Fibroblast of lung (primary cell): ENCODE measurements around the gene KCND3. TPM values are rescaled to one million over a fixed set of nuclear protein-coding genes. Genes with fewer than 3 reads are reported as not detected.

Source experiments
- DNase-seq, 2 donors: peaks; one replicate each; pipeline versions ENCODE4 v3.0.0 to v3.0.0-alpha.2; 2010; ENCODE audit warnings: low read depth in 2 of 2
- H2AFZ ChIP-seq: 2 replicates; pipeline ENCODE4 v1.5.1; 2012; ENCODE audit warnings: low read length, control low read depth, inconsistent platforms
- H3K27ac ChIP-seq: 2 replicates; pipeline ENCODE4 v1.5.1; 2011; ENCODE audit warnings: low read length, control low read depth; ENCODE audit not compliant: insufficient read depth
- H3K27me3 ChIP-seq: 2 replicates; pipeline ENCODE4 v1.5.1; 2011; ENCODE audit warnings: mild to moderate bottlenecking, low read length; ENCODE audit not compliant: control insufficient read depth, insufficient read depth
- H3K36me3 ChIP-seq: 2 replicates; pipeline ENCODE4 v1.5.1; 2011; ENCODE audit warnings: low read length; ENCODE audit not compliant: control insufficient read depth, insufficient read depth
- H3K4me1 ChIP-seq: 2 replicates; pipeline ENCODE4 v1.5.1; 2011; ENCODE audit warnings: low read length; ENCODE audit not compliant: control insufficient read depth, insufficient read depth; ENCODE audit errors: extremely low read depth
- H3K4me2 ChIP-seq: 2 replicates; pipeline ENCODE4 v1.5.1; 2011; ENCODE audit warnings: low read length, control low read depth; ENCODE audit not compliant: insufficient read depth; ENCODE audit errors: extremely low read depth
- H3K4me3 ChIP-seq, 4 experiments: fragments of 200-600 bp in 1 of 4; sonication (generic) in 1 of 4; replicated peaks in 1 of 4; 2 replicates each; pipeline ENCODE4 v1.5.1; 2011 to 2016; ENCODE audit warnings: low read length in 4 of 4, low read depth in 3 of 4, mild to moderate bottlenecking in 3 of 4, control low read depth in 2 of 4, inconsistent platforms in 1 of 4, mixed read lengths in 1 of 4; ENCODE audit not compliant: insufficient read depth in 1 of 4; ENCODE audit errors: control extremely low read depth in 1 of 4
- H3K79me2 ChIP-seq: 2 replicates; pipeline ENCODE4 v1.5.1; 2012; ENCODE audit warnings: mild to moderate bottlenecking, low read length, inconsistent platforms; ENCODE audit not compliant: control insufficient read depth, insufficient read depth
- H3K9ac ChIP-seq: 2 replicates; pipeline ENCODE4 v1.5.1; 2011; ENCODE audit warnings: mild to moderate bottlenecking, low read length, control low read depth; ENCODE audit not compliant: insufficient read depth
- H3K9me3 ChIP-seq: 2 replicates; pipeline ENCODE4 v1.5.1; 2012; ENCODE audit warnings: low read depth, low read length; ENCODE audit not compliant: control insufficient read depth, insufficient read depth
- H4K20me1 ChIP-seq: 2 replicates; pipeline ENCODE4 v1.5.1; 2011; ENCODE audit warnings: low read length; ENCODE audit not compliant: control insufficient read depth, insufficient read depth; ENCODE audit errors: extremely low read depth
- CTCF ChIP-seq, 2 donors: IDR thresholded peaks in 1 of 2; conservative IDR thresholded peaks in 1 of 2; 1 replicate in 1 of 2; 2 replicates in 1 of 2; pipeline ENCODE4 v1.5.1; 2011 to 2012; ENCODE audit warnings: low read length in 2 of 2, control low read depth in 1 of 2, inconsistent platforms in 1 of 2, low read depth in 1 of 2, mild to moderate bottlenecking in 1 of 2
- EZH2 ChIP-seq: IDR thresholded peaks from 2 replicates; pipeline ENCODE4 v1.5.1; 2012; ENCODE audit warnings: low read length, control low read depth, mild to moderate bottlenecking; ENCODE audit errors: missing control alignments
- polyA plus RNA-seq, 2 donors: library from polyadenylated mRNA; depleted of rRNA in 1 of 2; stranded (reverse) in 1 of 2; unstranded in 1 of 2; fragments of >200 nt; gene quantifications; 2 replicates each; pipeline ENCODE4 v1.2.1, GENCODE V29; 2011 to 2012; ENCODE audit warnings: missing spikeins in 1 of 2
- total RNA-seq: library from RNA; depleted of rRNA; stranded (reverse); fragments of >200 nt; gene quantifications from 2 replicates; pipeline ENCODE4 v1.2.1, GENCODE V29; 2014

Gene KCND3
- total and polyA plus RNA-seq, 2 donors (not counting 1 experiment from before 2014, with no cell fraction given) = 0.66 to 9.3 TPM

- no peak overlapping the region for H3K4me3 ChIP-seq
- H3K9ac ChIP-seq = no peak overlapping the region
- peaks cover 5% of the 10 kb centered on the region for H3K4me1 ChIP-seq
- no peaks in the 10 kb centered on the region for H3K79me2 ChIP-seq
- TF ChIP-seq CTCF (conservative IDR thresholded peaks at IDR 0.05 in 1 of 2, IDR thresholded peaks at IDR 0.05 in 1 of 2; ENCODE audit: low read depth in 1 of 2, low read length in 2 of 2) (no peak), EZH2 (no peak)
- H4K20me1 ChIP-seq = no peaks in the 10 kb centered on the region
- no peaks in the 10 kb centered on the region for H3K9me3 ChIP-seq
- H3K27ac ChIP-seq = no peak overlapping the region
- no peak overlapping the region for H3K4me2 ChIP-seq
- H3K27me3 ChIP-seq = no peaks in the 10 kb centered on the region
- DNase-seq = no peak
- H3K36me3 ChIP-seq = no peaks in the 10 kb centered on the region
- no peak overlapping the region for H2AFZ ChIP-seq
Measured at GRCh38 chr1:111750856-111751255, 238.6 kb downstream of the KCND3 start.

GRCh38 chr1:111749628-111750027, 239.8 kb downstream of the KCND3 start:
- Histone ChIP-seq H3K4me2 (no peak overlapping the region), H3K9me3 (no peaks in the 10 kb centered on the region), H2AFZ (no peak overlapping the region), H3K27ac (no peak overlapping the region), H4K20me1 (no peaks in the 10 kb centered on the region), H3K9ac (no peak overlapping the region), H3K36me3 (no peaks in the 10 kb centered on the region), H3K4me3 (no peak overlapping the region), H3K4me1 (peaks cover 5% of the 10 kb centered on the region), H3K27me3 (no peaks in the 10 kb centered on the region), H3K79me2 (no peaks in the 10 kb centered on the region)
- DNase-seq = no peak
- TF ChIP-seq EZH2 (no peak), CTCF (conservative IDR thresholded peaks at IDR 0.05 in 1 of 2, IDR thresholded peaks at IDR 0.05 in 1 of 2; ENCODE audit: low read depth in 1 of 2, low read length in 2 of 2) (no peak)

GRCh38 chr1:111747947-111748346, 241.5 kb downstream of the KCND3 start:
- TF ChIP-seq CTCF (conservative IDR thresholded peaks at IDR 0.05 in 1 of 2, IDR thresholded peaks at IDR 0.05 in 1 of 2; ENCODE audit: low read depth in 1 of 2, low read length in 2 of 2) (no peak), EZH2 (no peak)
- H3K4me2 ChIP-seq = no peak overlapping the region
- no peak overlapping the region for H3K9ac ChIP-seq
- H4K20me1 ChIP-seq = no peaks in the 10 kb centered on the region
- no peak overlapping the region for H2AFZ ChIP-seq
- H3K4me1 ChIP-seq = peaks cover 9% of the 10 kb centered on the region
- H3K4me3 ChIP-seq = no peak overlapping the region
- no peaks in the 10 kb centered on the region for H3K27me3 ChIP-seq
- no peak overlapping the region for H3K27ac ChIP-seq
- no peak for DNase-seq
- H3K9me3 ChIP-seq = no peaks in the 10 kb centered on the region
- no peaks in the 10 kb centered on the region for H3K79me2 ChIP-seq
- H3K36me3 ChIP-seq = no peaks in the 10 kb centered on the region
